NCI-H2081 treated with DMSO at 0.1 percent for 48 hours (cell line): ENCODE data around the gene DUS3L.
"Not testable (repeated sequence)": the region's sequence is repeated elsewhere in the genome, so short reads cannot be mapped to it uniquely, and the experiment has no call there.

Experiments used
- DNase-seq: peaks from one replicate; lab custom pipeline; 2025; lab: John Stamatoyannopoulos, UW

DUS3L gene

DNA sequence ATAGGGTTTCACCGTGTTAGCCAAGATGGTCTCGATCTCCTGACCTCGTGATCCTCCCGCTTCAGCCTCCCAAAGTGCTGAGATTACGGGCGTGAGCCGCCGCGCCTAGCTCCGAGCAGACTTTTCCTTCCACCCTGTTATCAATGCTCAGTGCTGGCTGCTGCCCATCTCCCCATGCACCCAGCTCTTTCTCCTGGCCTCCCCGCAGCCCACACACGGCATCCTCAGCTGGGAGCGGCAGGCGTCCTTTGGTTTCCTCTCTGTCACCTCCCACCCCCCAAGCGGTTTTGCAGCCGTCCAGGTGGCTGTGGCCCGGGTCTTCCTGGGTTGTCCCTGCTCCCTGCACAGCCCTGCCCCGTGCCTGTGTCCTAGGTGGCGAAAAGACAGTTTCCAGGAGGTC is 18.5 kb downstream of the DUS3L start:
- DNase-seq, result no peak

GRCh38 chr19:5767949-5768348 is 23.0 kb downstream of the DUS3L start:
- DNase-seq, result no peak

GRCh38 chr19:5765220-5765619 is 25.7 kb downstream of the DUS3L start:
- no peak for DNase-seq

- no peak for DNase-seq
Measured at GRCh38 chr19:5762608-5763217, 28.2 kb downstream of the DUS3L start.

DNA sequence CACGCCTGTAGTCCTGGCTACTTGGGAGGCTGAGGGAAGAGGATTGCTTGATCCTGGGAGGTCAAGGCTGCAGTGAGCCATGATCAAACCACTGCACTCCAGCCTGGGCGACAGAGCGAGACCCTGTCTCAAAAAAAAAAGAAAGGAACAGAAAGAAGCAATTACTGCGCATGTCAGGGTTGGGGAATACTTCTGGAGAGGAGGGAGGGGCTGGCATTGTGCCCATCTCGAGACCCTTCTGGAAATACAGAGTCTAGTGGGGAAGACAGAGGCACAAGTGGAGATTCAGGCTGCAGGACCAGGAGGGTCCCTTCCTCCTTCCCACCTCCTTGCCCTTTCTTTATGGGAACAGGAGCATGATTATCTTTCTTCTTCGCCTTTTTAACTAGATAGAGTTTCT is 37.2 kb downstream of the DUS3L start:
- DNase-seq, result no peak

GRCh38 chr19:5751709-5752108 is 39.3 kb downstream of the DUS3L start:
- DNase-seq, result no peak

GRCh38 chr19:5749505-5749904 is 41.5 kb downstream of the DUS3L start:
- no peak for DNase-seq

DNA sequence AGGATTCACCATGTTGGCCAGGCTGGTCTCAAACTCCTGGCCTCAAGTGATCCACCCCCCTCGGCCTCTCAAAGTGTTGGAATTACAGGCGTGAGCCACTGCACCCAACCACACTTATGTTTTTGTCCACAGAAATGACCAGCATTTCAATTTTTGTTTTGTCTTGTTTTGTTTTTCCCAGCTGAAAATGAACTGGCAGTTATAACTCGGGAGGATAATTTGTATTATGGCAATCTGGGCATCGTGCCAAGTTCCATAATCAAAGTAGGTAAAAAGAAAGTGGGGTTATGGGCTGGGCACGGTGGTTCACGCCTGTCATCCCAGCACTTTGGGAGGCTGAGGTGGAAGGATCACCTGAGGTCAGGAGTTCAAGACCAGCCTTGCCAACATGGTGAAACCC is 42.0 kb downstream of the DUS3L start:
- not testable (repeated sequence) for DNase-seq

DNA sequence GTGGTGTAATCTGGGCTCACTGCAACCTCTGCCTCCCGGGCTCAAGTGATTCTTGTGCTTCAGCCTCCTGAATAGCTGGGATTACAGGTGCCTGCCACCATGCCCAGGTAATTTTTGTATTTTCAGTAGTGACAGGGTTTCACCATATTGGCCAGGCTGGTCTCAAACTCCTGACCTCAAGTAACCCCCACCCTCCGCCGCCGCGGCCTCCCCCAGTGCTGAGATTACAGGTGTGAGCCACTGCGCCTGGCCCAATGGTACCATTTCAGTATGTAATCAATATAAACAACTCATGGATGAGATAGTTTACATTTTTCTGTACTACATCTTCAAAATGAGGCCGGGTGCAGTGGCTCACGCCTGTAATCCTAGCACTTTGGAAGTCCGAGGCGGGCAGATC is 46.0 kb downstream of the DUS3L start:
- not testable (repeated sequence) for DNase-seq

GRCh38 chr19:5743630-5744029 is 47.3 kb downstream of the DUS3L start:
- DNase-seq, result no peak

DNA sequence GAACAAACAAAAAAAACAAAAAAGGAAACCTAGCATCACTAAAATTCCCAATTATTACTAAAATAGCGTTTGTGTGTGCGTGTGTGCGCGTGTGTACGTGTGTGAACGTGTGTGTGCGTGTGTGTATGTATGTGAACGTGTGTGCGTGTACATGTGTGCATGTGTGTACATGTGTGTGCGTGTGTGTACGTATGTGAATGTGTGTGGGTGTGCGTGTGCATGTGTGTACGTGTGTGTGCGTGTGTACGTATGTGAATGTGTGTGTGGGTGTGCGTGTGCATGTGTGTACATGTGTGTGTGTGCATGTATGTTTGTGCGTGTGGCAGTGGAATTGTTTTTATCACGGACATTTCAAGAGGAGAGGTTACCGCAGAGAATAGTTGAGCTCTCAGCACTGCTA is 48.9 kb downstream of the DUS3L start:
- no peak for DNase-seq

- no peak for DNase-seq
Measured at GRCh38 chr19:5738423-5738822, 52.5 kb downstream of the DUS3L start.
